Peyer's patch (tissue), 4 donors: Measurements from ENCODE around the gene KCNJ10.

Experiments
- POLR2A ChIP-seq, 2 donors: fragments of 450-650 bp; IDR thresholded peaks; one replicate each; pipeline ENCODE4 v1.5.1; 2017; ENCODE audit warnings: antibody characterized with exemption in 2 of 2, mild to moderate bottlenecking in 2 of 2, moderate library complexity in 2 of 2
- TF ChIP-seq, protein P1 (sequence below), 6 experiments: fragments of 450-650 bp in 4 of 6; fragments of 200-600 bp in 2 of 6; sonication (generic) in 1 of 6; IDR thresholded peaks; one replicate each; pipeline ENCODE4 v1.5.1; 2017 to 2019; ENCODE audit warnings: antibody characterized with exemption in 6 of 6, mild to moderate bottlenecking in 3 of 6, moderate library complexity in 1 of 6

DNA sequence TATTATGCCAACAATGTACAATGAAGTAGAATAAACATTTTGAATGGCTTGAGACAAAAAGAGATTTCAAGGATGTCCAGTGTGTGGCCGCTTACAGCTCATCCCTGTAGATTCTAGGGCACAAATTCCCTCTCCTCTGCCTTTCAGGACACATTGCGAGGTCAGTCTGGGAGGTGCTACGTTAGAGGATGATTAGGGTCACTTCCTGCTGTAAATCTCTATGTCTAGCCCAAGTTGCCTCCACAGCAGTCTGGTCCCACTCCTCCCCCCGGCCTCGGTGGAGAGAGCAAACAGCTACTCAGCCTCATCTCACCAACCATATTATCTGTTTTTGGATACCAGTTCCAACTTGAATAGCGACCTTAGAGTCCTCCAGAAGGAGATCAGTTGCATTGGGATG is 17.0 kb downstream of the KCNJ10 start:
- no peak for TF ChIP-seq POLR2A (IDR thresholded peaks at IDR 0.05)
- TF ChIP-seq, protein P1, sequence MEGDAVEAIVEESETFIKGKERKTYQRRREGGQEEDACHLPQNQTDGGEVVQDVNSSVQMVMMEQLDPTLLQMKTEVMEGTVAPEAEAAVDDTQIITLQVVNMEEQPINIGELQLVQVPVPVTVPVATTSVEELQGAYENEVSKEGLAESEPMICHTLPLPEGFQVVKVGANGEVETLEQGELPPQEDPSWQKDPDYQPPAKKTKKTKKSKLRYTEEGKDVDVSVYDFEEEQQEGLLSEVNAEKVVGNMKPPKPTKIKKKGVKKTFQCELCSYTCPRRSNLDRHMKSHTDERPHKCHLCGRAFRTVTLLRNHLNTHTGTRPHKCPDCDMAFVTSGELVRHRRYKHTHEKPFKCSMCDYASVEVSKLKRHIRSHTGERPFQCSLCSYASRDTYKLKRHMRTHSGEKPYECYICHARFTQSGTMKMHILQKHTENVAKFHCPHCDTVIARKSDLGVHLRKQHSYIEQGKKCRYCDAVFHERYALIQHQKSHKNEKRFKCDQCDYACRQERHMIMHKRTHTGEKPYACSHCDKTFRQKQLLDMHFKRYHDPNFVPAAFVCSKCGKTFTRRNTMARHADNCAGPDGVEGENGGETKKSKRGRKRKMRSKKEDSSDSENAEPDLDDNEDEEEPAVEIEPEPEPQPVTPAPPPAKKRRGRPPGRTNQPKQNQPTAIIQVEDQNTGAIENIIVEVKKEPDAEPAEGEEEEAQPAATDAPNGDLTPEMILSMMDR (IDR thresholded peaks at IDR 0.05): no peak
